AG08395 (cell line): ENCODE results near the gene PHLPP2.
"Not testable (repeated sequence)": the region's sequence is repeated elsewhere in the genome, so short reads cannot be mapped to it uniquely, and the experiment has no call there.

Experiments used
- DNase-seq: peaks from one replicate; pipeline ENCODE4 v3.0.0; 2012; ENCODE audit warnings: mixed read lengths, low spot score

Gene PHLPP2

GRCh38 chr16:71623597-71623996, 100.9 kb downstream of the PHLPP2 start:
- no peak for DNase-seq

DNA sequence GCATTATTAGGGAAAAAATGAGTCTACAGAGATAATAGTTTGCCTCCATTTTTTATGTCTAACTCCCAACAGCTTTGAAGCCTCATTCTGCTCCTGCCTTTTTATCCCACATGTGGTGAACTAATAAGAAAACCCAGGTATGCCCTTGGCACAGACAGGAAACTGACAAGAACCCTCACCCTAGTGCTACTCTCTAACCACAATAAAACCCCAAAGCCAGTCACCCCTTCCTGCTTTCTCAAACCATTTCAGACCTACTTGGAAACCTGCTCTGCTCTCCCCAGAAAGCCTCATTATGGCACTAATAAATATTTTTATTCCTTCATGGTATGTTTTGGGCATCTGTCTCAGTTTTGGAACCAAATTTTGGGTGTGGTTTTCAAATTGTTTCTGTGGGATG, 102.4 kb downstream of the PHLPP2 start:
- no peak for DNase-seq

GRCh38 chr16:71618429-71618828, 106.1 kb downstream of the PHLPP2 start:
- DNase-seq: no peak

DNA sequence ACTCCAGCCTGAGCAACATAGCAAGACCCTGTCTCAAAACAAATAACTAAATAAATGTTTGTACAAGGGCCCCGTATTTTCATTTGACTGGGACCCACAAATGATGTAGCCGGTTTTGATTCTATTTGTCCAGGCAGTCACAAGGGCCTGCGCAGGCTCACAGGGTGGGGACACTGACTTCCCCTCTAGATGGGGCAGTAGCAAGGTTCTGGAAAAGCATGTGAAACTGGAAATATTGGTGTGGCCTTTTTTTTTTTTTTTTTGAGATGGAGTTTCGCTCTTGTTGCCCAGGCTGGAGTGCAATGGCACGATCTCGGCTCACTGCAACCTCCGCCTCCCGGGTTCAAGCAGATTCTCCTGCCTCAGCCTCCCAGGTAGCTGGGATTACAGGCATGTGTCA, 109.5 kb downstream of the PHLPP2 start:
- not testable (repeated sequence) for DNase-seq

DNA sequence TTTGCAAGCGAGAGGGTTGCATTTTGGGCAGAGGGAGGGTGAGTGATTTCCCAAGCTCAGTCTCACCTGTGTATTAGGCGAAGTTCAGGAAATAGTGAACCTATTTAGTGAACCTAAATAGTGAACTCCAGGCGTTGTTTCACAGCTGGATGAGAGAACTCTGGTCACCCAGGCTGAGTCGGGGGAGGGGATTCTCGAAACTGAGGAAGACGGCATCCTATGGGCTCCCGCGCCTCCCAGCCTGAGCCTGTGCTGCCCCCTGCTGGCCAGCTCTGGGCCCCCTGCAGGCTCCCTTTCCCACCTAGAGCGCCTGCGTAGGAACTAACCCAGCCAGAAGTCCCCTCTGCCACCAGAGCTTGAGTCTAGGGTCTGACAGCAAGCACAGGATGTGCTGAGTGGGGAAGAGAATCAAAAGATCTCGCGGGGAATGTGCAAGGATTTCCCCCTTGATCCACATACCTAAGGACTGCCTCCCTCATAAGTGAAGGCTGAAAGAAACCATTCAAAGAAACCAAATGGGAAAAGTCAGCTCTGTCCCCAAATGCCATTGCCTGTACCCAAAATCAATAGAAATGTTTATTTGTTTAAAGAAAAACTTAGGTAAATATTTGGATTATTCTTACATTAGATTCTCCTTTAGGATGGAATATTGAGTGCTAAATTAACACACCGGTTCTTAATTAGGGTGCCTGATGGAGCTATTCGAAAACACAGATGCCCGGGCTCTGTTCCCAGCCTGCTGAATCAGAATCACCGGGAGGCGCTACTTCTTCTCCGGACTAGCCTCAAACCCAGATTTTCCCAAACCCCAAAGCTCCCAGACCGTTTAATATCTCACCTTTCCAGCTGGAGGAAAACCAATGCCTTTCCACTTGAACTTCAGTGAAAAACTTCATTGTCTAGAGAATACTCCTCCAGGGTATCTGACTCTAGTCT, 113.3 kb downstream of the PHLPP2 start:
- DNase-seq: peak; percentile 81

- DNase-seq: no peak
Observed at GRCh38 chr16:71610447-71610846, 114.1 kb downstream of the PHLPP2 start.

DNA sequence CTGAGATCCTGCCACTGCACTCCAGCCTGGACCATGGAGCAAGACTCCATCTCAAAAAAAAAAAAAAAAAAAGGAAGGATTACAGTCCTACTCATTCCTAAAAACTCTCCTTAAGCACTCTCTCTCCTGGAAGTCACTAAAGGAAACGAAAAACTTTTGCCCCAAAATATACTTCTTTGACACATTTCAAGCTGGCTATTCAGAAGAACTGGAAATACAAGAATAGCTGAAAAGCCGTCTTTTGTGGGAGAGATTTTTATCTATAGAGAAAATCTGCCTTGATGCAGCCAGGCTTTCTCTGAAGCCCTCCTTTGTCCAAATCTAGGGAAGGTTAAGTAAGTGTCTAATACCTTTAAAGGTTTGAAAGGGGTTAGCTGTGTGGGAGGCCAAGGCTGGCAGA, 115.4 kb downstream of the PHLPP2 start:
- DNase-seq: no peak

GRCh38 chr16:71600822-71601221, 123.7 kb downstream of the PHLPP2 start:
- DNase-seq: no peak

DNA sequence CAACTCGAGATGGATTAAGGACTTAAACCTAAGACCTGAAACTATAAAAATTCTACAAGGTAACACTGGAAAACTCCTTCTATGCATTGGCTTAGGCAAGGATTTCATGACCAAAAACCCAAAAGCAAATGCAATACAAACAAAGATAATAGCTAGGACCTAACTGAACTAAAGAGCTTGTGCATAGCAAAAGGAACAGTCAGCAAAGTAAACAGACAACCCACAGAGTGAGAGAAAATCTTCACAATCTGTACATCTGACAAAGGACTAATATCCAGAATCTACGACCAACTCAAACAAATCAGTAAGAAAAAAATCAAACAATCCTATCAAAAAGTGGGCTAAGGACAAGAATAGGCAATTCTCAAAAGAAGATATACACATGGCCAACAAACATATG, 126.1 kb downstream of the PHLPP2 start:
- not testable (repeated sequence) for DNase-seq

GRCh38 chr16:71595340-71595826, 129.1 kb downstream of the PHLPP2 start:
- not testable (repeated sequence) for DNase-seq
